ENCODE data around the gene DNM1L. TPM values are rescaled to one million over a fixed set of nuclear protein-coding genes. Genes with fewer than 3 reads are reported as not detected.

Gene DNM1L
- total and polyA plus RNA-seq, 9 of the 15 experiments (the other 6 are each of a cell fraction or from before 2014, with no cell fraction given), result 24.1 to 82.8 (median 61.5) TPM

DNA sequence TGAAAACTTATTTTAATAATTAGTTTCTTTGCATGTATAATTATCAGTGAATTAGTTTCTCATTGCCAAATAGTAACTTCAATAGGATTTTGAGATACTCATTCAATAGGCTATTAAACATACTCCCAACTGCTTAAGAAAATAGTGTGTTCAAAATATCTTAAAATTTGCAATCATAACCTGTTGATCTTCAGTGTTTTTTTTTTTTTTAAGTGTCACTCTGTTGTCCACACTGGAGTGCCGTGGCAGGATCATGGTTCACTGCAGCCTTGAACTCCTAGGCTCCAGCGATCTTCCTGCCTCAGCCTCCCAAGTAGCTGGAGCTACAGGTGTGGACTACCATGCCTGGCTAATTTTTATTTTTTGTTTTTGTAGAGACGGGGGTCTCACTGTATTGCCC is 78.1 kb downstream of the DNM1L start (continued):
- TF ChIP-seq, protein P1, sequence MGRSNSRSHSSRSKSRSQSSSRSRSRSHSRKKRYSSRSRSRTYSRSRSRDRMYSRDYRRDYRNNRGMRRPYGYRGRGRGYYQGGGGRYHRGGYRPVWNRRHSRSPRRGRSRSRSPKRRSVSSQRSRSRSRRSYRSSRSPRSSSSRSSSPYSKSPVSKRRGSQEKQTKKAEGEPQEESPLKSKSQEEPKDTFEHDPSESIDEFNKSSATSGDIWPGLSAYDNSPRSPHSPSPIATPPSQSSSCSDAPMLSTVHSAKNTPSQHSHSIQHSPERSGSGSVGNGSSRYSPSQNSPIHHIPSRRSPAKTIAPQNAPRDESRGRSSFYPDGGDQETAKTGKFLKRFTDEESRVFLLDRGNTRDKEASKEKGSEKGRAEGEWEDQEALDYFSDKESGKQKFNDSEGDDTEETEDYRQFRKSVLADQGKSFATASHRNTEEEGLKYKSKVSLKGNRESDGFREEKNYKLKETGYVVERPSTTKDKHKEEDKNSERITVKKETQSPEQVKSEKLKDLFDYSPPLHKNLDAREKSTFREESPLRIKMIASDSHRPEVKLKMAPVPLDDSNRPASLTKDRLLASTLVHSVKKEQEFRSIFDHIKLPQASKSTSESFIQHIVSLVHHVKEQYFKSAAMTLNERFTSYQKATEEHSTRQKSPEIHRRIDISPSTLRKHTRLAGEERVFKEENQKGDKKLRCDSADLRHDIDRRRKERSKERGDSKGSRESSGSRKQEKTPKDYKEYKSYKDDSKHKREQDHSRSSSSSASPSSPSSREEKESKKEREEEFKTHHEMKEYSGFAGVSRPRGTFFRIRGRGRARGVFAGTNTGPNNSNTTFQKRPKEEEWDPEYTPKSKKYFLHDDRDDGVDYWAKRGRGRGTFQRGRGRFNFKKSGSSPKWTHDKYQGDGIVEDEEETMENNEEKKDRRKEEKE (IDR thresholded peaks at IDR 0.05; ENCODE audit: borderline replicate concordance in 1 of 2, control insufficient read depth in 1 of 2, low read depth in 2 of 2, low read length in 1 of 2), result no peak
- TF ChIP-seq ZNF766 (CRISPR knock-in tag; conservative IDR thresholded peaks at IDR 0.05) (no peak), SUPT5H (IDR thresholded peaks at IDR 0.05) (no peak), IFI16 (CRISPR knock-in tag; IDR thresholded peaks at IDR 0.05) (no peak), ZNF121 (CRISPR knock-in tag; conservative IDR thresholded peaks at IDR 0.05) (no peak)
- TF ChIP-seq, protein P2, sequence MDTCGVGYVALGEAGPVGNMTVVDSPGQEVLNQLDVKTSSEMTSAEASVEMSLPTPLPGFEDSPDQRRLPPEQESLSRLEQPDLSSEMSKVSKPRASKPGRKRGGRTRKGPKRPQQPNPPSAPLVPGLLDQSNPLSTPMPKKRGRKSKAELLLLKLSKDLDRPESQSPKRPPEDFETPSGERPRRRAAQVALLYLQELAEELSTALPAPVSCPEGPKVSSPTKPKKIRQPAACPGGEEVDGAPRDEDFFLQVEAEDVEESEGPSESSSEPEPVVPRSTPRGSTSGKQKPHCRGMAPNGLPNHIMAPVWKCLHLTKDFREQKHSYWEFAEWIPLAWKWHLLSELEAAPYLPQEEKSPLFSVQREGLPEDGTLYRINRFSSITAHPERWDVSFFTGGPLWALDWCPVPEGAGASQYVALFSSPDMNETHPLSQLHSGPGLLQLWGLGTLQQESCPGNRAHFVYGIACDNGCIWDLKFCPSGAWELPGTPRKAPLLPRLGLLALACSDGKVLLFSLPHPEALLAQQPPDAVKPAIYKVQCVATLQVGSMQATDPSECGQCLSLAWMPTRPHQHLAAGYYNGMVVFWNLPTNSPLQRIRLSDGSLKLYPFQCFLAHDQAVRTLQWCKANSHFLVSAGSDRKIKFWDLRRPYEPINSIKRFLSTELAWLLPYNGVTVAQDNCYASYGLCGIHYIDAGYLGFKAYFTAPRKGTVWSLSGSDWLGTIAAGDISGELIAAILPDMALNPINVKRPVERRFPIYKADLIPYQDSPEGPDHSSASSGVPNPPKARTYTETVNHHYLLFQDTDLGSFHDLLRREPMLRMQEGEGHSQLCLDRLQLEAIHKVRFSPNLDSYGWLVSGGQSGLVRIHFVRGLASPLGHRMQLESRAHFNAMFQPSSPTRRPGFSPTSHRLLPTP (IDR thresholded peaks at IDR 0.05; ENCODE audit: borderline replicate concordance, extremely low read depth, insufficient read length), result no peak
- TF ChIP-seq, protein P3, sequence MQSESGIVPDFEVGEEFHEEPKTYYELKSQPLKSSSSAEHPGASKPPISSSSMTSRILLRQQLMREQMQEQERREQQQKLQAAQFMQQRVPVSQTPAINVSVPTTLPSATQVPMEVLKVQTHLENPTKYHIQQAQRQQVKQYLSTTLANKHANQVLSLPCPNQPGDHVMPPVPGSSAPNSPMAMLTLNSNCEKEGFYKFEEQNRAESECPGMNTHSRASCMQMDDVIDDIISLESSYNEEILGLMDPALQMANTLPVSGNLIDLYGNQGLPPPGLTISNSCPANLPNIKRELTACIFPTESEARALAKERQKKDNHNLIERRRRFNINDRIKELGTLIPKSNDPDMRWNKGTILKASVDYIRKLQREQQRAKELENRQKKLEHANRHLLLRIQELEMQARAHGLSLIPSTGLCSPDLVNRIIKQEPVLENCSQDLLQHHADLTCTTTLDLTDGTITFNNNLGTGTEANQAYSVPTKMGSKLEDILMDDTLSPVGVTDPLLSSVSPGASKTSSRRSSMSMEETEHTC (IDR thresholded peaks at IDR 0.05), result no peak
